ENCODE data around the gene SLC2A11.

- TF ChIP-seq CTCF (conservative IDR thresholded peaks at IDR 0.05 in 1 of 2, IDR thresholded peaks at IDR 0.05 in 1 of 2; ENCODE audit: extremely low read depth in 1 of 2, insufficient read depth in 1 of 2, low read depth in 1 of 2, low read length in 2 of 2) (no peak), EZH2 (IDR thresholded peaks at IDR 0.05; ENCODE audit: borderline replicate concordance, low read length) (no peak)
Observed at GRCh38 chr22:23834793-23835483, 22.7 kb upstream of the SLC2A11 start.

Data from mammary epithelial cell (primary cell).